Upper lobe of left lung (tissue), 6 donors: ENCODE results near the gene PLEKHB2. TPM values are rescaled to one million over a fixed set of nuclear protein-coding genes. Genes with fewer than 3 reads are reported as not detected.

ENCODE experiments used
- ATAC-seq, 2 donors: fragments of 200-7000 bp; cut with Tn5 transposase; one replicate each; pipeline ENCODE4 v1.9.1; 2022; ENCODE audit warnings: mild to moderate bottlenecking in 2 of 2, moderate library complexity in 2 of 2; ENCODE audit not compliant: low FRiP score in 2 of 2
- DNase-seq, 2 donors: peaks; one replicate each; pipeline ENCODE4 v3.0.0-alpha.2; 2019 to 2020
- H3K27ac ChIP-seq, 4 donors: fragments of 200-600 bp; sonication (generic); one replicate each; pipeline ENCODE4 v1.5.1; 2016 to 2019
- H3K27me3 ChIP-seq, 4 donors: fragments of 200-600 bp; sonication (generic); one replicate each; pipeline ENCODE4 v1.5.1; 2017 to 2019
- H3K36me3 ChIP-seq, 4 donors: fragments of 200-600 bp; sonication (generic); one replicate each; pipeline ENCODE4 v1.5.1; 2016 to 2019
- H3K4me1 ChIP-seq, 4 donors: fragments of 200-600 bp; sonication (generic); one replicate each; pipeline ENCODE4 v1.5.1; 2018 to 2019
- H3K4me3 ChIP-seq, 4 donors: fragments of 200-600 bp; sonication (generic); one replicate each; pipeline ENCODE4 v1.5.1; 2017 to 2019; ENCODE audit warnings: mild to moderate bottlenecking in 2 of 4, moderate library complexity in 1 of 4
- H3K9me3 ChIP-seq, 4 donors: fragments of 200-600 bp; sonication (generic); one replicate each; pipeline ENCODE4 v1.5.1; 2018 to 2019
- EP300 ChIP-seq, 4 donors: sonication (generic); formaldehyde crosslinking; IDR thresholded peaks; one replicate each; pipeline ENCODE4 v1.5.1; 2017; ENCODE audit warnings: antibody characterized with exemption in 4 of 4, control low read depth in 2 of 4
- POLR2A ChIP-seq, 4 donors: fragments of 450-650 bp; IDR thresholded peaks; one replicate each; pipeline ENCODE4 v1.5.1; 2016 to 2017; ENCODE audit warnings: antibody characterized with exemption in 4 of 4, mild to moderate bottlenecking in 2 of 4
- POLR2AphosphoS5 ChIP-seq, 2 donors: sonication (generic); formaldehyde crosslinking; IDR thresholded peaks; one replicate each; pipeline ENCODE4 v1.5.1; 2017; ENCODE audit warnings: antibody characterized with exemption in 2 of 2
- WGBS, 2 donors: methylation state at CpG; one replicate each; pipeline ENCODE4 v1.1.5; 2017 to 2018; 5-methylcytosine and 5-hydroxymethylcytosine counted together
- total RNA-seq, 6 donors: library from RNA; depleted of rRNA in 4 of 6; stranded (reverse); fragments of >200 nt in 4 of 6; gene quantifications; one replicate each; pipeline versions ENCODE4 v1.1.0 to v1.2.1, GENCODE V29; 2016 to 2021
- TF ChIP-seq, protein P1 (sequence below), 6 experiments: fragments of 450-650 bp in 4 of 6; fragments of 200-600 bp in 2 of 6; sonication (generic) in 2 of 6; IDR thresholded peaks; one replicate each; pipeline ENCODE4 v1.5.1; 2016 to 2019; ENCODE audit warnings: antibody characterized with exemption in 6 of 6
- donor health status: DM: no; HTN: no; CAD: no; lungs with moderate emphysema.
- donor health status: DM: no; HTN: yes; CAD: no; lungs with severe emphysema.

Gene PLEKHB2
- total RNA-seq, 6 donors from 2014 or later, result 63.9 to 167 (median 87.4) TPM

DNA sequence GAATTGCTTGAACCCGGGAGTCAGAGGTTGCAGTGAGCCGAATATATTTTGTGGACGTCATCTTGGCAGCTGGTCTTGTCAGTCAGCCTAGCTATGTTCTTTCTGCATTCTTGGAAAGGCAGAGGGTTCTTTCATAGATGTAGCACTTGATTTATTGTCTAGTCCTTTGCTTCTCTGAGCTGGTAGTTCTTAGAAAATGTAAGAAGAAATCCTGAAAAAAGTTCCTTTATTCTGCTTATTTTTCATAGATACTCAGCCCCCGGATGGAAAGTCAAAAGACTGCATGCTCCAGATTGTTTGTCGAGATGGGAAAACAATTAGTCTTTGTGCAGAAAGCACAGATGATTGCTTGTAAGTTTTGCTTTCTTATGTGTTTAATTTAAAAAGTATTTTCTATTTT, 21.3 kb downstream of the PLEKHB2 start:
- TF ChIP-seq POLR2A (IDR thresholded peaks at IDR 0.05) (no peak), EP300 (IDR thresholded peaks at IDR 0.05) (no peak), POLR2AphosphoS5 (IDR thresholded peaks at IDR 0.05) (no peak)
- no peaks in the 10 kb centered on the region for H3K27me3 ChIP-seq
- H3K9me3 ChIP-seq, result no peaks in the 10 kb centered on the region
- no peak overlapping the region for H3K27ac ChIP-seq
- no peak for DNase-seq
- WGBS, 2 donors, result 94 to 95% methylated on average over 5 of the region's 5 CpGs
- H3K36me3 ChIP-seq, result peaks cover 0 to 72% (median 57%) of the 10 kb centered on the region in 4 donors
- H3K4me3 ChIP-seq, result no peak overlapping the region
- ATAC-seq, result no peak
- H3K4me1 ChIP-seq, result no peaks in the 10 kb centered on the region

DNA sequence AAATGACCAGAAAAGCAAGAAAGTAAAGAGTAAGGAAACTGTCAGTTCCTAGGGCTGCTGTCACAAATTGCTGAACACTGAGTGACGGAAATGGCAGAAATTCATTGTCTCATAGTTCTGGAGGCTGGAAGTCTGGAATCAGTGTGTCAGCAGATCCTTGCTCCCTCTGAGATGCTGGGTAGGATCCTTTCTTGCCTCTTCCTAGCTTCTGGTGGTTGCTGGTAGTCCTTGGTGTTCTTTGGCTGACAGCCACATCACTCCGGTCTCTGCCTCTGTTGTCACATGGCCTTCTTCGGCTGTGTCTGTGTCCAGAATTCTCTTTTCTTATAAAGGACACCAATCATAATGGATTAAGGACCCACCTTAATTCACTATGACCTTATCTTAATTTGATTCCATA, 21.9 kb downstream of the PLEKHB2 start:
- no peaks in the 10 kb centered on the region for H3K27me3 ChIP-seq
- H3K36me3 ChIP-seq, result peaks cover 0 to 71% (median 56%) of the 10 kb centered on the region in 4 donors
- no peaks in the 10 kb centered on the region for H3K4me1 ChIP-seq
- ATAC-seq (no peak), DNase-seq (no peak)
- H3K4me3 ChIP-seq, result no peak overlapping the region
- TF ChIP-seq POLR2A (IDR thresholded peaks at IDR 0.05) (no peak), EP300 (IDR thresholded peaks at IDR 0.05) (no peak), POLR2AphosphoS5 (IDR thresholded peaks at IDR 0.05) (no peak)
- TF ChIP-seq, protein P1, sequence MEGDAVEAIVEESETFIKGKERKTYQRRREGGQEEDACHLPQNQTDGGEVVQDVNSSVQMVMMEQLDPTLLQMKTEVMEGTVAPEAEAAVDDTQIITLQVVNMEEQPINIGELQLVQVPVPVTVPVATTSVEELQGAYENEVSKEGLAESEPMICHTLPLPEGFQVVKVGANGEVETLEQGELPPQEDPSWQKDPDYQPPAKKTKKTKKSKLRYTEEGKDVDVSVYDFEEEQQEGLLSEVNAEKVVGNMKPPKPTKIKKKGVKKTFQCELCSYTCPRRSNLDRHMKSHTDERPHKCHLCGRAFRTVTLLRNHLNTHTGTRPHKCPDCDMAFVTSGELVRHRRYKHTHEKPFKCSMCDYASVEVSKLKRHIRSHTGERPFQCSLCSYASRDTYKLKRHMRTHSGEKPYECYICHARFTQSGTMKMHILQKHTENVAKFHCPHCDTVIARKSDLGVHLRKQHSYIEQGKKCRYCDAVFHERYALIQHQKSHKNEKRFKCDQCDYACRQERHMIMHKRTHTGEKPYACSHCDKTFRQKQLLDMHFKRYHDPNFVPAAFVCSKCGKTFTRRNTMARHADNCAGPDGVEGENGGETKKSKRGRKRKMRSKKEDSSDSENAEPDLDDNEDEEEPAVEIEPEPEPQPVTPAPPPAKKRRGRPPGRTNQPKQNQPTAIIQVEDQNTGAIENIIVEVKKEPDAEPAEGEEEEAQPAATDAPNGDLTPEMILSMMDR (IDR thresholded peaks at IDR 0.05), result no peak
- 90 to 93% methylated on average over 3 of the region's 3 CpGs for WGBS, 2 donors
- no peaks in the 10 kb centered on the region for H3K9me3 ChIP-seq
- no peak overlapping the region for H3K27ac ChIP-seq

DNA sequence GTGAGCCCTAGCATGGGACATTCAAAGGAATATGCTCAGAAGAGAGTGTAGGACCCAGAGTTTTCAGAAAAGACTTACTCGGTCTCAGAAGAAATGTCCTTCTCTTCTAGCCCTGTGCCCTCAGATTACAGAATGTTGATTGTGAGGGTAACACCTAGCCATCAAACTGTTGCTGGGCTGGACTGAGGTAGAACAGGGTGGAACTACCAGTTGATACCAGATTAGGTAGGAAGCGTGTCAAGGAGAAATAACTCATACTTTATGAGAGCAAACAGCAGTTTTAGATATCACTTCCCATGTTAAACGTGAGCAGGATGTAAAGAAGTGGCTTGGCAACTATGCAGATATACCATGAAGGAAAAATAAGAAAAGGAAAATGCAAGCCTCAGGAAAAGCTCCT, 22.8 kb downstream of the PLEKHB2 start:
- no peak for ATAC-seq
- no peak overlapping the region for H3K4me3 ChIP-seq
- H3K27ac ChIP-seq, result no peak overlapping the region
- no peaks in the 10 kb centered on the region for H3K4me1 ChIP-seq
- no peaks in the 10 kb centered on the region for H3K27me3 ChIP-seq
- peaks cover 0 to 72% (median 60%) of the 10 kb centered on the region in 4 donors for H3K36me3 ChIP-seq
- H3K9me3 ChIP-seq, result no peaks in the 10 kb centered on the region
- TF ChIP-seq POLR2AphosphoS5 (IDR thresholded peaks at IDR 0.05) (no peak), POLR2A (IDR thresholded peaks at IDR 0.05) (no peak), EP300 (IDR thresholded peaks at IDR 0.05) (no peak)
- TF ChIP-seq, protein P1 (IDR thresholded peaks at IDR 0.05), result no peak
- WGBS, 2 donors, result 90% methylated on average over 3 of the region's 3 CpGs
- DNase-seq, result no peak

DNA sequence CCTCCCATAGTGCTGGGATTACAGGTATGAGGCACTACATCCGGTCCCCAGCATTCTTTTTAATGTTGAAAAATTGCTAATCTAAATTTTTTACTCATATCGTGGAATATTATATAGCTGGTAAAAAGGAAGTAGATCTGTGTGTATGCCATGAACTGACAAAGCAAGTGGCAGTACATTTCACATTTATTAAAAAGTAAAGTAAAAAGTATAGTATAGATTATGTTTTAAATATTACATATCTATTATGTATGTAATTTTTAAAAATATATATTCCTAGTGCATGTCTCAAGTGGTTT, 25.1 kb downstream of the PLEKHB2 start:
- Histone ChIP-seq H3K36me3 (peaks cover 0 to 81% (median 64%) of the 10 kb centered on the region in 4 donors), H3K9me3 (no peaks in the 10 kb centered on the region), H3K27ac (no peak overlapping the region), H3K4me3 (no peak overlapping the region), H3K4me1 (no peaks in the 10 kb centered on the region), H3K27me3 (no peaks in the 10 kb centered on the region)
- no peak for ATAC-seq
- TF ChIP-seq EP300 (IDR thresholded peaks at IDR 0.05), result no peak
- no peak for TF ChIP-seq POLR2AphosphoS5 (IDR thresholded peaks at IDR 0.05)
- TF ChIP-seq POLR2A (IDR thresholded peaks at IDR 0.05), result no peak
- TF ChIP-seq, protein P1 (IDR thresholded peaks at IDR 0.05), result no peak
- 94 to 98% methylated on average over 2 of the region's 2 CpGs for WGBS, 2 donors
- no peak for DNase-seq

DNA sequence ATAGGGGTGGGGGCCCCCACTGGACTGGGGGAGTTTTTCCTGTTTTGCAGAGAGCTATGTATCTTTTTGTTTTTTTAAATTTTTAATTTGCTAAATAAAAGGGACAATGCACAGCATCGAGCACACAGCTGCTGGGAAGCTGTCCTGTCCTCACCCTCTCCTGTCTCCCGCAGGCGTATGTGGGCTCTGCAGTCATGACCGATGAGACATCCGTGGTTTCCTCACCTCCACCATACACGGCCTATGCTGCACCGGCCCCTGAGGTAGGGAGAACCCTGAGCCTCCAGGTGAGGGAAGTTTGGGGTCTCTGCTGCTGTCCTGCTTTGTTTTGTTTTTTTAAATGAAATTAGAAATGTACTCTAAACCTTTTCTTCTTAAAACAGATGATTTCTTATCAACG, 27.6 kb downstream of the PLEKHB2 start:
- ATAC-seq (no peak), DNase-seq (no peak)
- peaks cover 0 to 68% (median 48%) of the 10 kb centered on the region in 4 donors for H3K36me3 ChIP-seq
- 83 to 86% methylated on average over 8 of the region's 8 CpGs for WGBS, 2 donors
- H3K9me3 ChIP-seq, result no peaks in the 10 kb centered on the region
- TF ChIP-seq, protein P1 (IDR thresholded peaks at IDR 0.05), result no peak
- TF ChIP-seq EP300 (IDR thresholded peaks at IDR 0.05) (no peak), POLR2AphosphoS5 (IDR thresholded peaks at IDR 0.05) (no peak)
- H3K27me3 ChIP-seq, result no peaks in the 10 kb centered on the region
- H3K4me3 ChIP-seq, result no peak overlapping the region
- H3K27ac ChIP-seq, result no peak overlapping the region
- no peaks in the 10 kb centered on the region for H3K4me1 ChIP-seq
